ENCODE results near the gene GABRG3. TPM values are rescaled to one million over a fixed set of nuclear protein-coding genes. Genes with fewer than 3 reads are reported as not detected.

GABRG3 gene
- total RNA-seq, 1 experiment from 2014 or later: 0.15 TPM

DNA sequence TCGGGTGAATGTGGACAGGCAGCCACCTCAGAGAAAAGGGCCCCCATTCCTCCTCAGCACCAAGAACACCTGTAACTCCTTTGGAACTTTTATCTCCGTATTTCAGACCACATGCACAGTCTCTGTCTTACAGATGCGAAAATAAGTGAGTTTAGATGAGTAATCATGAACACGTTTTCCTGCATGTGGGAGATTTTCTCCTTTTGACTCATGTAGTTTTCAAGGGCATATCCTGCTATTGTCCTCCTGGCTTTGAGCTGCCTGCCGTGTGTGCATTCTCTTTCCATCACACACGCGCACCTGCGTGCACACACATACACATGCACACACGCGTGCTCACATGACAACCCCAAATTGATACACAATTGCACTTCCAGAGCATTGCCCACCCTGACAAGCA is 239.2 kb downstream of the GABRG3 start:
- WGBS (ENCODE audit: extremely low coverage, insufficient read length, low lambda C conversion rate): no CpG with 5 or more reads among the region's 10 CpGs
- H3K4ac ChIP-seq (ENCODE audit: low read depth, low read length): no peak overlapping the region
- H3K56ac ChIP-seq (ENCODE audit: insufficient read length, low read depth, low read length): no peak overlapping the region
- no peak overlapping the region for H3K23ac ChIP-seq (ENCODE audit: insufficient read length, low read depth, low read length)
- H3T11ph ChIP-seq (ENCODE audit: low read length): no peak overlapping the region
- no peaks in the 10 kb centered on the region for H3K9me3 ChIP-seq (ENCODE audit: control insufficient read depth, low read depth, low read length)
- H3K18ac ChIP-seq (ENCODE audit: insufficient read length, low read depth, low read length): no peak overlapping the region
- no peak overlapping the region for H3K4me2 ChIP-seq (ENCODE audit: insufficient read depth, insufficient read length, low read length)
- Mint-ChIP-seq H3K27me3 (ENCODE audit: low read depth) (peaks cover 2% of the 10 kb centered on the region; the same call in 1 of the 2 replicates), H3K9me3 (peaks cover 0 to 4% of the 10 kb centered on the region in 2 experiments; a peak in 3 of 5 replicates), H3K4me3 (no peak overlapping the region), H3K4me1 (no peaks in the 10 kb centered on the region), H3K27ac (no peak overlapping the region), H3K36me3 (ENCODE audit: insufficient read depth in 1 of 3, low read depth in 3 of 3) (no peaks in the 10 kb centered on the region; a peak in 1 of 7 replicates)
- H2BK15ac ChIP-seq (ENCODE audit: low read depth, low read length): no peak overlapping the region
- H4K91ac ChIP-seq (ENCODE audit: insufficient read length, low read depth, low read length): no peak overlapping the region
- no peak overlapping the region for H4K5ac ChIP-seq (ENCODE audit: insufficient read length, low read depth, low read length)
- H2BK120ac ChIP-seq (ENCODE audit: low read depth, low read length, poor library complexity, severe bottlenecking): no peak overlapping the region
- no peaks in the 10 kb centered on the region for H3K23me2 ChIP-seq (ENCODE audit: insufficient read length, low read depth, low read length, poor library complexity, severe bottlenecking)
- no peak overlapping the region for H2AK5ac ChIP-seq (ENCODE audit: insufficient read length, low read length)
- H2BK12ac ChIP-seq (ENCODE audit: insufficient read length, low read depth, low read length): no peak overlapping the region
- H3K79me1 ChIP-seq (ENCODE audit: insufficient read depth, low read depth, low read length, poor library complexity, severe bottlenecking): no peaks in the 10 kb centered on the region
- no peak for DNase-seq
- H3K27me3 ChIP-seq (ENCODE audit: insufficient read depth, low read length): no peaks in the 10 kb centered on the region
- H2BK5ac ChIP-seq (ENCODE audit: insufficient read length, low read length): no peak overlapping the region
- no peaks in the 10 kb centered on the region for H4K20me1 ChIP-seq (ENCODE audit: control insufficient read depth, insufficient read depth, insufficient read length)
- H3K27ac ChIP-seq (ENCODE audit: insufficient read length, low read depth, low read length): no peak overlapping the region
- no peak overlapping the region for H2AFZ ChIP-seq (ENCODE audit: low read length)
- H3K9ac ChIP-seq (ENCODE audit: extremely low read depth, insufficient read length, low read length): no peak overlapping the region
- H4K8ac ChIP-seq (replicated peaks; ENCODE audit: insufficient read length, low read depth, low read length): no peak overlapping the region
- H3K14ac ChIP-seq (ENCODE audit: insufficient read depth, low read length): no peak overlapping the region
- no peaks in the 10 kb centered on the region for H3K4me1 ChIP-seq (ENCODE audit: insufficient read depth, low read length)
- TF ChIP-seq, protein P1, sequence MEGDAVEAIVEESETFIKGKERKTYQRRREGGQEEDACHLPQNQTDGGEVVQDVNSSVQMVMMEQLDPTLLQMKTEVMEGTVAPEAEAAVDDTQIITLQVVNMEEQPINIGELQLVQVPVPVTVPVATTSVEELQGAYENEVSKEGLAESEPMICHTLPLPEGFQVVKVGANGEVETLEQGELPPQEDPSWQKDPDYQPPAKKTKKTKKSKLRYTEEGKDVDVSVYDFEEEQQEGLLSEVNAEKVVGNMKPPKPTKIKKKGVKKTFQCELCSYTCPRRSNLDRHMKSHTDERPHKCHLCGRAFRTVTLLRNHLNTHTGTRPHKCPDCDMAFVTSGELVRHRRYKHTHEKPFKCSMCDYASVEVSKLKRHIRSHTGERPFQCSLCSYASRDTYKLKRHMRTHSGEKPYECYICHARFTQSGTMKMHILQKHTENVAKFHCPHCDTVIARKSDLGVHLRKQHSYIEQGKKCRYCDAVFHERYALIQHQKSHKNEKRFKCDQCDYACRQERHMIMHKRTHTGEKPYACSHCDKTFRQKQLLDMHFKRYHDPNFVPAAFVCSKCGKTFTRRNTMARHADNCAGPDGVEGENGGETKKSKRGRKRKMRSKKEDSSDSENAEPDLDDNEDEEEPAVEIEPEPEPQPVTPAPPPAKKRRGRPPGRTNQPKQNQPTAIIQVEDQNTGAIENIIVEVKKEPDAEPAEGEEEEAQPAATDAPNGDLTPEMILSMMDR (conservative IDR thresholded peaks at IDR 0.05): no peak
- no peaks in the 10 kb centered on the region for H3K79me2 ChIP-seq (ENCODE audit: insufficient read depth, low read length)
- H2BK20ac ChIP-seq (ENCODE audit: low read depth, low read length, poor library complexity, severe bottlenecking): no peak overlapping the region
